ENCODE data around the gene CADM2.
"Not testable (repeated sequence)": the region's sequence is repeated elsewhere in the genome, so short reads cannot be mapped to it uniquely, and the experiment has no call there.

- TF ChIP-seq CTCF, POLR2A (IDR thresholded peaks at IDR 0.05): not testable (repeated sequence)
Observed at GRCh38 chr3:85132864-85133263, 174.1 kb downstream of the CADM2 start.
